Endothelial cell of umbilical vein (primary cell): ENCODE data around the gene PRICKLE3. TPM values are rescaled to one million over a fixed set of nuclear protein-coding genes. Genes with fewer than 3 reads are reported as not detected.

Experiments used
- BruUV-seq: library from RNA; stranded (reverse); fragments of 400-500 nt; replicated peaks from 2 replicates; lab custom pipeline; 2021; lab: Mats Ljungman, UMichigan
- CTCF ChIA-PET: fragments of 300-600, 350-600 bp; sonication (Branson Sonifier 250); formaldehyde crosslinking; loops from one replicate; lab custom pipeline; 2021; ENCODE audit warnings: antibody characterized with exemption, inconsistent platforms; lab: Charles Lee
- POLR2A ChIA-PET: fragments of 300-600, 350-600 bp; sonication (Branson Sonifier 250); formaldehyde crosslinking; loops from one replicate; lab custom pipeline; 2021; ENCODE audit warnings: antibody characterized with exemption, inconsistent platforms; lab: Charles Lee
- DNase-seq: peaks from one replicate; pipeline ENCODE4 v3.0.0-alpha.2; 2011; ENCODE audit warnings: low read depth, low spot score
- FAIRE-seq: peaks from 2 replicates; lab custom pipeline; 2011; peaks lifted over from hg19 to GRCh38; lab: Jason Lieb, UNC
- H2AFZ ChIP-seq: 2 replicates; pipeline ENCODE4 v1.6.0; 2012; ENCODE audit warnings: low read depth, low read length, control low read depth, inconsistent platforms
- H3K27ac ChIP-seq: 2 replicates; pipeline ENCODE4 v1.5.1; 2011; ENCODE audit warnings: low read depth, mild to moderate bottlenecking, control low read depth, low read length, moderate library complexity; ENCODE audit not compliant: insufficient read depth
- H3K27me3 ChIP-seq, 2 experiments: 2 replicates each; pipeline versions ENCODE4 v1.6.0 to v1.6.1; 2011; ENCODE audit warnings: low read length in 2 of 2, mixed read lengths in 1 of 2; ENCODE audit not compliant: control insufficient read depth in 2 of 2, insufficient read depth in 2 of 2
- H3K36me3 ChIP-seq, 2 experiments: 2 replicates in 1 of 2; 3 replicates in 1 of 2; pipeline ENCODE4 v1.5.1; 2011; ENCODE audit warnings: low read length in 2 of 2, mild to moderate bottlenecking in 1 of 2, moderate library complexity in 1 of 2; ENCODE audit not compliant: control insufficient read depth in 2 of 2, insufficient read depth in 2 of 2; ENCODE audit errors: extremely low read depth in 1 of 2
- H3K4me1 ChIP-seq: 3 replicates; pipeline ENCODE4 v1.5.1; 2011; ENCODE audit warnings: mild to moderate bottlenecking, low read length; ENCODE audit not compliant: control insufficient read depth, insufficient read depth; ENCODE audit errors: extremely low read depth
- H3K4me2 ChIP-seq: 2 replicates; pipeline ENCODE4 v1.6.1; 2011; ENCODE audit warnings: low read length, control low read depth, mixed read lengths; ENCODE audit not compliant: insufficient read depth
- H3K4me3 ChIP-seq, 3 experiments: fragments of 200-600 bp in 1 of 3; sonication (generic), shearing (Covaris generic) in 1 of 3; replicated peaks in 1 of 3; 2 replicates each; pipeline ENCODE4 v1.5.1; 2011 to 2016; ENCODE audit warnings: control low read depth in 3 of 3, low read length in 3 of 3, mild to moderate bottlenecking in 2 of 3, inconsistent platforms in 1 of 3, low read depth in 1 of 3, moderate library complexity in 1 of 3; ENCODE audit not compliant: insufficient read depth in 1 of 3
- H3K79me2 ChIP-seq: 2 replicates; pipeline ENCODE4 v1.6.0; 2012; ENCODE audit warnings: low read length, inconsistent platforms; ENCODE audit not compliant: control insufficient read depth, insufficient read depth
- H3K9ac ChIP-seq: replicated peaks from 2 replicates; pipeline ENCODE3; 2011; ENCODE audit warnings: low read length, control low read depth; ENCODE audit not compliant: insufficient read depth; ENCODE audit errors: extremely low read depth
- H3K9me1 ChIP-seq: replicated peaks from 3 replicates; pipeline ENCODE4 v1.6.0; 2011; ENCODE audit warnings: mild to moderate bottlenecking, low read length; ENCODE audit not compliant: control insufficient read depth, insufficient read depth; ENCODE audit errors: extremely low read depth
- H3K9me3 ChIP-seq: replicated peaks from 2 replicates; pipeline ENCODE4 v1.5.1; 2012; ENCODE audit warnings: low read length, inconsistent platforms; ENCODE audit not compliant: control insufficient read depth, insufficient read depth
- H4K20me1 ChIP-seq: replicated peaks from 2 replicates; pipeline ENCODE3; 2011; ENCODE audit warnings: mild to moderate bottlenecking, low read length; ENCODE audit not compliant: control insufficient read depth, insufficient read depth; ENCODE audit errors: extremely low read depth
- CTCF ChIP-seq, 2 donors: IDR thresholded peaks; 1 replicate in 1 of 2; 2 replicates in 1 of 2; pipeline ENCODE4 v1.5.1; 2011; ENCODE audit warnings: low read length in 2 of 2, mild to moderate bottlenecking in 2 of 2, moderate library complexity in 2 of 2, control low read depth in 1 of 2, inconsistent platforms in 1 of 2, low read depth in 1 of 2; ENCODE audit not compliant: insufficient read depth in 1 of 2; ENCODE audit errors: extremely low read depth in 1 of 2
- EZH2 ChIP-seq: IDR thresholded peaks from 2 replicates; pipeline ENCODE4 v1.6.1; 2012; ENCODE audit warnings: borderline replicate concordance, low read depth, mild to moderate bottlenecking, moderate library complexity, low read length, inconsistent platforms; ENCODE audit not compliant: severe bottlenecking
- FOS ChIP-seq: IDR thresholded peaks from 2 replicates; pipeline ENCODE4 v1.6.1; 2011; ENCODE audit warnings: mild to moderate bottlenecking, low read length, moderate library complexity, borderline replicate concordance; ENCODE audit not compliant: insufficient read depth
- GATA2 ChIP-seq: IDR thresholded peaks from 2 replicates; pipeline ENCODE4 v1.7.0; 2011; ENCODE audit warnings: low read depth, mild to moderate bottlenecking, moderate library complexity, mixed read lengths, low read length; ENCODE audit not compliant: insufficient read length, insufficient read depth
- JUN ChIP-seq: IDR thresholded peaks from 2 replicates; pipeline ENCODE4 v1.6.1; 2011; ENCODE audit warnings: borderline replicate concordance, low read depth; ENCODE audit not compliant: insufficient read length, insufficient read depth
- MAX ChIP-seq: IDR thresholded peaks from 2 replicates; pipeline ENCODE4 v1.6.1; 2011; ENCODE audit not compliant: insufficient read depth, insufficient read length
- MYC ChIP-seq: IDR thresholded peaks from one replicate; pipeline ENCODE4 v1.6.1; 2011; ENCODE audit warnings: mild to moderate bottlenecking, low read depth, low read length
- POLR2A ChIP-seq: IDR thresholded peaks from 2 replicates; pipeline ENCODE4 v1.6.1; 2012; ENCODE audit warnings: low read depth, mild to moderate bottlenecking, control low read depth, low read length
- POLR2AphosphoS5 ChIP-seq: IDR thresholded peaks from 2 replicates; pipeline ENCODE4 v1.6.1; 2012; ENCODE audit warnings: low read depth, mild to moderate bottlenecking, control low read depth, low read length, moderate library complexity; ENCODE audit not compliant: insufficient read depth
- dilution Hi-C: fragments of 300-500 bp; cut with MboI; formaldehyde crosslinking; loops from one replicate; pipeline ENCODE4 v1.15.0; 2019; ENCODE audit warnings: low sequenced_read_pairs; ENCODE audit not compliant: extremely low pct_ligation_motif_present
- intact Hi-C: fragments of 100-400 bp; cut with micrococcal nuclease; formaldehyde crosslinking; loops from one replicate; pipeline ENCODE4 v1.10.0; 2022
- polyA plus RNA-seq, 4 experiments: library from polyadenylated mRNA; depleted of rRNA in 3 of 4; stranded (reverse) in 3 of 4; unstranded in 1 of 4; fragments of >200 nt; gene quantifications; 2 replicates each; pipeline versions ENCODE4 v1.2.1 to v1.2.3, GENCODE V29; 2011 to 2012; ENCODE audit warnings: missing spikeins in 1 of 4
- total RNA-seq: library from RNA; stranded (reverse); gene quantifications from 2 replicates; pipeline ENCODE4 v1.2.3, GENCODE V29; 2021

The PRICKLE3 gene
- total and polyA plus RNA-seq, 2 donors (not counting 3 experiments of a cell fraction or from before 2014, with no cell fraction given), result 6.8 to 15.0 TPM

GRCh38 chrX:49160908-49161307, 25.3 kb downstream of the PRICKLE3 start:
- Histone ChIP-seq H3K9me1 (no peaks in the 10 kb centered on the region), H3K36me3 (no peaks in the 10 kb centered on the region), H2AFZ (no peak overlapping the region), H3K27ac (no peak overlapping the region), H3K4me2 (no peak overlapping the region), H3K79me2 (no peaks in the 10 kb centered on the region), H3K9me3 (no peaks in the 10 kb centered on the region), H3K4me1 (peaks cover 1% of the 10 kb centered on the region), H3K27me3 (no peaks in the 10 kb centered on the region), H4K20me1 (no peaks in the 10 kb centered on the region), H3K4me3 (no peak overlapping the region), H3K9ac (no peak overlapping the region)
- ChIA-PET POLR2A (no interaction called here), CTCF (interaction anchor here (1.1 kb wide), 1 partner anchor 19 kb away, joined by 6 read pairs; no protein-coding TSS in a partner anchor)
- dilution Hi-C loops, result no loop called here
- no peak for TF ChIP-seq POLR2A
- TF ChIP-seq GATA2, result no peak
- TF ChIP-seq JUN, result no peak
- TF ChIP-seq MAX, result no peak
- FAIRE-seq, result no peak
- intact Hi-C loops, result loop anchor here (5.0 kb wide), 1 partner anchor 119 kb away; the partner anchor contains the start of gene TFE3
- DNase-seq, result no peak
- no TSS peak for BruUV-seq

DNA sequence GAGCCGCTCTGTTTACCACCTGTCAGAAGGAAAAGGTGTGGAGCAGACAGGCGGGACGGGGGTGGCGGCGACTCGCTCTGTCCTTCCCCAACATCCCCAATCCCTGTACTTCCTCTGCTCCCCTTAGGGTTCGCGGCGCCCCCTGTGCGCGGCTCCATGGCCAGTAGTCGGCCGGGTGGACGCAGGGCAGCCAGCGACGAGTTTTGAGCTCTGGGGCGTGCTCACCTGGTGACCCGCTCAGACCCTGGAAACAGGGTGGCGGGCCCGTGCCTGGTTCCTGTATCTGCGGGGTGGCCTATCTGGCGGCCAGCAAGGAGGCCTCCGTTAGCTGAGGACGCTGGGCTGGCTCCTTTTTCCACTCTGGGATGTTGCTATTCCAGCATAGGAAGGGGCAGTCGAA, 29.0 kb downstream of the PRICKLE3 start:
- BruUV-seq, result no TSS peak
- H4K20me1 ChIP-seq, result no peaks in the 10 kb centered on the region
- H3K36me3 ChIP-seq, result no peaks in the 10 kb centered on the region
- H3K79me2 ChIP-seq, result no peaks in the 10 kb centered on the region
- no peaks in the 10 kb centered on the region for H3K27me3 ChIP-seq
- TF ChIP-seq EZH2 (no peak), MAX (no peak), POLR2A (no peak), CTCF (IDR thresholded peaks at IDR 0.05; ENCODE audit: extremely low read depth in 1 of 2, insufficient read depth in 1 of 2, low read depth in 1 of 2, low read length in 2 of 2) (no peak), MYC (no peak), FOS (no peak), GATA2 (no peak), POLR2AphosphoS5 (no peak), JUN (no peak)
- DNase-seq, result no peak
- FAIRE-seq, result no peak
- H3K27ac ChIP-seq, result no peak overlapping the region
- H3K4me1 ChIP-seq, result peaks cover 2% of the 10 kb centered on the region
- POLR2A ChIA-PET, result interaction anchor here (0.7 kb wide), 1 partner anchor 14 kb away, joined by 5 read pairs; no protein-coding TSS in a partner anchor
- no peaks in the 10 kb centered on the region for H3K9me3 ChIP-seq
- no peaks in the 10 kb centered on the region for H3K9me1 ChIP-seq
- no peak overlapping the region for H3K9ac ChIP-seq
- dilution Hi-C loops (no loop called here), intact Hi-C loops (no loop called here)
- H3K4me2 ChIP-seq, result no peak overlapping the region
- CTCF ChIA-PET, result interaction anchor here (1.1 kb wide), 1 partner anchor 35 kb away, joined by 3 read pairs; no protein-coding TSS in a partner anchor
- H2AFZ ChIP-seq, result no peak overlapping the region
- H3K4me3 ChIP-seq, result no peak overlapping the region
